Esophagus squamous epithelium (tissue), 5 donors: ENCODE results near the gene GRM6. TPM values are rescaled to one million over a fixed set of nuclear protein-coding genes. Genes with fewer than 3 reads are reported as not detected.

Experiments
- DNase-seq: peaks from one replicate; lab custom pipeline; 2025; lab: John Stamatoyannopoulos, UW
- H3K27ac ChIP-seq, 4 donors: fragments of 200-600 bp; sonication (generic); one replicate each; pipeline ENCODE4 v1.5.1; 2016 to 2019; ENCODE audit warnings: mild to moderate bottlenecking in 1 of 4
- H3K27me3 ChIP-seq, 4 donors: fragments of 200-600 bp; sonication (generic); 1 replicate in 3 of 4; 2 replicates in 1 of 4; pipeline versions ENCODE4 v1.5.1 to v1.6.0; 2017 to 2021; ENCODE audit warnings: antibody characterized with exemption in 1 of 4
- H3K36me3 ChIP-seq, 3 donors: fragments of 200-600 bp; sonication (generic); one replicate each; pipeline ENCODE4 v1.5.1; 2016 to 2019
- H3K4me1 ChIP-seq, 3 donors: fragments of 200-600 bp; sonication (generic); one replicate each; pipeline ENCODE4 v1.5.1; 2017 to 2019
- H3K4me3 ChIP-seq, 4 donors: fragments of 200-600 bp; sonication (generic); 1 replicate in 3 of 4; 2 replicates in 1 of 4; pipeline ENCODE4 v1.5.1; 2016 to 2019; ENCODE audit warnings: mild to moderate bottlenecking in 2 of 4, moderate library complexity in 1 of 4
- H3K9me3 ChIP-seq, 3 donors: fragments of 200-600 bp; sonication (generic); one replicate each; pipeline ENCODE4 v1.5.1; 2016 to 2019
- CTCF ChIP-seq, 6 experiments: fragments of 450-650 bp in 4 of 6; fragments of 200-600 bp in 2 of 6; sonication (generic) in 2 of 6; IDR thresholded peaks; one replicate each; pipeline ENCODE4 v1.5.1; 2016 to 2019; ENCODE audit warnings: antibody characterized with exemption in 6 of 6, mild to moderate bottlenecking in 4 of 6, moderate library complexity in 4 of 6
- POLR2A ChIP-seq, 4 donors: fragments of 450-650 bp; IDR thresholded peaks; one replicate each; pipeline ENCODE4 v1.6.1; 2017; ENCODE audit warnings: antibody characterized with exemption in 4 of 4, mild to moderate bottlenecking in 4 of 4, moderate library complexity in 3 of 4
- WGBS, 2 donors: methylation state at CpG; one replicate each; pipeline ENCODE4 v1.1.5; 2018; 5-methylcytosine and 5-hydroxymethylcytosine counted together
- intact Hi-C: fragments of 100-400 bp; cut with DNase I; formaldehyde crosslinking; loops from one replicate; pipeline ENCODE4 v1.15.0; 2022
- total RNA-seq, 4 donors: library from RNA; depleted of rRNA; stranded (reverse); fragments of >200 nt; gene quantifications; one replicate each; pipeline ENCODE4 v1.1.0, GENCODE V29; 2016
- donor health status: DM: yes; HTN: yes; CAD: no.

Gene GRM6
- total RNA-seq, 4 donors from 2014 or later: not detected

GRCh38 chr5:178991190-178992145 is 3.7 kb downstream of the GRM6 start:
- TF ChIP-seq CTCF (IDR thresholded peaks at IDR 0.05): no peak
- no peak for TF ChIP-seq POLR2A (IDR thresholded peaks at IDR 0.05)
- no peak overlapping the region for H3K4me3 ChIP-seq
- H3K27me3 ChIP-seq: peaks cover 0 to 52% (median 3%) of the 10 kb centered on the region in 4 donors
- peaks cover 0 to 44% (median 13%) of the 10 kb centered on the region in 3 donors for H3K9me3 ChIP-seq
- DNase-seq: no peak
- H3K36me3 ChIP-seq: no peaks in the 10 kb centered on the region
- no peak overlapping the region for H3K27ac ChIP-seq
- H3K4me1 ChIP-seq: peaks cover 0 to 13% (median 9%) of the 10 kb centered on the region in 3 donors
- intact Hi-C loops: no loop called here
- 85 to 89% methylated on average over 4 to 18 of the region's 28 CpGs for WGBS, 2 donors

GRCh38 chr5:178990491-178990890 is 4.6 kb downstream of the GRM6 start:
- H3K4me1 ChIP-seq: peaks cover 0 to 13% (median 9%) of the 10 kb centered on the region in 3 donors
- no peak for TF ChIP-seq POLR2A (IDR thresholded peaks at IDR 0.05)
- no peak for TF ChIP-seq CTCF (IDR thresholded peaks at IDR 0.05)
- no peak for DNase-seq
- H3K27ac ChIP-seq: no peak overlapping the region
- WGBS, 2 donors: 71 to 84% methylated on average over 6 to 10 of the region's 12 CpGs
- H3K36me3 ChIP-seq: no peaks in the 10 kb centered on the region
- peaks cover 0 to 42% (median 3%) of the 10 kb centered on the region in 4 donors for H3K27me3 ChIP-seq
- peaks cover 0 to 54% (median 21%) of the 10 kb centered on the region in 3 donors for H3K9me3 ChIP-seq
- intact Hi-C loops: no loop called here
- H3K4me3 ChIP-seq: no peak overlapping the region

- H3K4me3 ChIP-seq: no peak overlapping the region
- intact Hi-C loops: no loop called here
- DNase-seq: no peak
- peaks cover 0 to 4% (median 3%) of the 10 kb centered on the region in 3 donors for H3K4me1 ChIP-seq
- TF ChIP-seq POLR2A (IDR thresholded peaks at IDR 0.05) (no peak), CTCF (IDR thresholded peaks at IDR 0.05) (no peak)
- peaks cover 0 to 66% (median 27%) of the 10 kb centered on the region in 3 donors for H3K9me3 ChIP-seq
- WGBS, 2 donors: 67% methylated on average over 4 of the region's 7 CpGs; no CpG with 5 or more reads in 1 of the 2 donors
- no peak overlapping the region for H3K27ac ChIP-seq
- H3K27me3 ChIP-seq: peaks cover 0 to 31% (median 3%) of the 10 kb centered on the region in 4 donors
- no peaks in the 10 kb centered on the region for H3K36me3 ChIP-seq
These were observed 5.8 kb downstream of the GRM6 start for GRCh38 chr5:178989311-178989710.

- Histone ChIP-seq H3K9me3 (peaks cover 0 to 73% (median 29%) of the 10 kb centered on the region in 3 donors), H3K4me3 (no peak overlapping the region), H3K36me3 (no peaks in the 10 kb centered on the region), H3K4me1 (no peaks in the 10 kb centered on the region), H3K27ac (no peak overlapping the region), H3K27me3 (peaks cover 0 to 24% (median under 1%) of the 10 kb centered on the region in 4 donors)
- no peak for DNase-seq
- WGBS, 2 donors: 88 to 89% methylated on average over 14 of the region's 27 CpGs
- intact Hi-C loops: no loop called here
- TF ChIP-seq CTCF (IDR thresholded peaks at IDR 0.05): no peak
- TF ChIP-seq POLR2A (IDR thresholded peaks at IDR 0.05): no peak
These were observed 6.5 kb downstream of the GRM6 start for GRCh38 chr5:178988436-178989220.
